Loucy (cell line): Measurements from ENCODE around the gene PFDN6.
"Not testable (repeated sequence)": the region's sequence is repeated elsewhere in the genome, so short reads cannot be mapped to it uniquely, and the experiment has no call there.

Experiments used
- CTCF ChIP-seq: fragments of 200-600 bp; sonication (generic); conservative IDR thresholded peaks from 2 replicates; pipeline ENCODE4 v1.5.1; 2014; ENCODE audit warnings: mild to moderate bottlenecking, antibody characterized with exemption, low read length
- EZH2phosphoT487 ChIP-seq: fragments of 200-600 bp; IDR thresholded peaks from 2 replicates; pipeline ENCODE4 v1.6.1; 2018; ENCODE audit warnings: antibody characterized with exemption, mild to moderate bottlenecking, moderate library complexity, borderline replicate concordance

DNA sequence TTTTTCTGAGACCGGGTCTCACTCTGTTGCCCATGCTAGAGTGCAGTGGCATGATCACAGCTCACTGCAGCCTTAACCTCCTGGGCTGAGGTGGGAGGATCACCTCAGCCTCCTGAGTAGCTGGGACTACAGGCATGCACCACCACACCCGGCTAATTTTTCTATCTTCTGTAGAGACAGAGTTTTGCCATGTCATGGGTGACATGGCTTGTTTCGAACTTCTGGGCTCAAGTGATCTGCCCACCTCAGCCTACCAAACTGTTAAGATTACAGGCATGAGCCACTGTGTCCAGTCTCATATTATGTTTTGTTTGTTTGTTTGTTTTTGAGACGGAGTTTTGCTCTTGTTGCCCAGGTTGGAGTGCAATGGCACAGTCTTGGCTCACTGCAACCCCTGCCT lies 4.2 kb upstream of the PFDN6 start:
- TF ChIP-seq CTCF, EZH2phosphoT487: not testable (repeated sequence)
